Activated CD4-positive, alpha-beta T cell treated with anti-CD3 and anti-CD28 coated beads, Interleukin-2, amount 50 U/mL, for 24 hours (primary cell): ENCODE measurements around the gene RGCC.

ENCODE experiments used
- DNase-seq, 2 donors: peaks; one replicate each; pipeline ENCODE4 v3.0.0-alpha.2; 2020; ENCODE audit warnings: low read depth in 1 of 2, low spot score in 1 of 2

Gene RGCC

GRCh38 chr13:41453620-41454019, 3.7 kb upstream of the RGCC start:
- DNase-seq, result no peak

DNA sequence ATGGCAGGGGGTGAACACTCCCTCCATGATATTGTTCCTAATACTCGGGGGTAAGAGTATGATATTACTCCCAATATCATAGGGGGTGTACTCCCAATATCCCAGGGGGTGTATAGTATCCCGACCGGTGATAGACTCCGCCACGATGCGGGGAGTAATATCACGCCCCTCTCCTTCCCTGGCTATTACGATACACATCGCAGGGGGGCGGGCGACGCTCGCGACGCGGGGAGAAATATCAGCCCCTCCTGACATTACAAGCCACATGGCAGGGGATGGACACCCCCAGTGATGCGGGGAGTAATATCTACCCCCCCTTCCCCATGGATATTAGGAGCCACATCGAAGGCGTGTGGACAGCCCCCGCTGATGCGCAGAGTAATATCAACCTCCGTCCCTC, 3.2 kb upstream of the RGCC start:
- no peak for DNase-seq

- DNase-seq, result no peak
These were observed 1.5 kb upstream of the RGCC start for GRCh38 chr13:41455725-41456419.

DNA sequence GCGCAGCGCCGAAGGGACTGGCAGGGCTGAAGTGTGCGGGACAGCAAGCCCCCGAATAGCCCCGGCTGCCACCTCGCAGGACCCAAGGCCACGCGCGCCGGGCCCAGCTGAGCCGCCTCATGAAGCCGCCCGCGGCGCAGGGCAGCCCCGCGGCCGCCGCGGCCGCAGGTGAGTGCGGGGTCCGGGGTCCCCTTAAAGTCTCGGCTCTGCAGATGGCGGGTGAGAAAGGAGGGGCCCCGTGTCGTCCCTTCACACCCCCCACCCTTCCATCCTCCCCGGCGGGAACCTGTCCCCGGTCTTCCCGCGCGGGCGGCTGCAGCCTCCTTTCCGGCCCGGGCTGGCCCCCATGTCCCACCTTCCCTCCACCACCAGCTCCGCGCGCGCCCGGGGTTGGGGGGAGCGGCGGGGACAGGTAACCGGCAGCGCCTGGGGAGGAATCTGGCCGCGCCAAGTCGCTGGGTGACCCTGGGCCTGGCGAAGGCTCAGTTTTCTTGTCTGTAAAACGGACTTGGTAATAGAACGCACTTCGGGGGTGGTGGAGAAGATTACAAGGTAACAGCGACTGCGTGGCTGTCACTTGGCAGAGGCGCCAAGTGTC, 338 bp downstream of the RGCC start:
- peak; percentile 25 to 30 for DNase-seq

DNA sequence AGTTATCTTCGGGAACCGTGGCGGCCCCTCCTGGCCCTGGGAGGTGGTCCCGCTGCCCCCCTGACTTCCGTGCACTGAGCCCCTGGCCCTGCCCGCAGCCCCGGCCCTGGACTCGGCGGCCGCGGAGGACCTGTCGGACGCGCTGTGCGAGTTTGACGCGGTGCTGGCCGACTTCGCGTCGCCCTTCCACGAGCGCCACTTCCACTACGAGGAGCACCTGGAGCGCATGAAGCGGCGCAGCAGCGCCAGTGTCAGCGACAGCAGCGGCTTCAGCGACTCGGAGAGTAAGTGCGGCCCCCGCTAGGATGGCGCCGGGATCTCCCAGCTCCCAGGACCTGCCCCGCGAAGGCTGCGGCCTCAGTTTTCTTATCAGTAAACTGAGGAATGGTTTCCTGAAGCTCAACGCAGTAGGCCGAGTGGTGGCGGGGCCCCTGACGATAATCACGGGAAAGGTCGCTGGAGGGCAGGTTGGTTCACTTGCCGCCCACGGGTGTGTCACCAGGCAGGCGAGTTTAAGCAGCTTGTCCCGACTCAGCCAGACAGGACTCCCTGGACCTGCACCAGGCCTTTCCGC, 924 bp downstream of the RGCC start:
- peak; percentile 29 to 42 for DNase-seq

DNA sequence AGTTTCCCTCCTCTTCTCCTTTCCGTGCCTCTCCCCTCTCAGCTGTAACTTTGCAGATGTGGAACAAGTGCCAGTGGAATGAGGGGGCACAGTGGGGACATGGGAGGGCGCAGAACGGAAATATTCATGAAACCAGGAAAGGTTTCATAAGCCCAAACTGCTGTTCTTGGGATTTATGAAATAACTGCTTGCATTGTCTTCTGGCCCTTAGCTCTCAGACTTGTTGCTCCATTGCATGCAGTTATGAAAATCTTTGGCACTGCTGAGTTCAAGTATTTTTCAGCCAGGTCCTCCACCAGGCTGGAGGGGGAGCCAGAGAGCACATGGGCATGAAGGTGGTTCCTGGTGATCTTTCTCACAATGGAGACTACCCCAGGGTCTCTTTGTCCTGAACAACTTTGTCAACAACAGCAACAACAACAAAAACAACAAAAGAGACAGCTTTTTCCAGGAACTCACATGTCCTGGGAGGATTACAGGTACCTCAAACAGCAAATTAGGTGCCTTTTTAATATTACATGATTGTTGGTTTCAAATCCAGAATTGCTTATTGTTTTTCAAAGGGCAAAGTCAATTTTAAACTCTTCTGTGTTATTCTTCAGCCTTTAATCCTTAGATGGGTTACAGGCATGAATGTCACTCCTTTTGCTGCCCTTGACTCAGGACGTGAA, 1.5 kb downstream of the RGCC start:
- DNase-seq, result peak in 1 of 2 donors; percentile 58

DNA sequence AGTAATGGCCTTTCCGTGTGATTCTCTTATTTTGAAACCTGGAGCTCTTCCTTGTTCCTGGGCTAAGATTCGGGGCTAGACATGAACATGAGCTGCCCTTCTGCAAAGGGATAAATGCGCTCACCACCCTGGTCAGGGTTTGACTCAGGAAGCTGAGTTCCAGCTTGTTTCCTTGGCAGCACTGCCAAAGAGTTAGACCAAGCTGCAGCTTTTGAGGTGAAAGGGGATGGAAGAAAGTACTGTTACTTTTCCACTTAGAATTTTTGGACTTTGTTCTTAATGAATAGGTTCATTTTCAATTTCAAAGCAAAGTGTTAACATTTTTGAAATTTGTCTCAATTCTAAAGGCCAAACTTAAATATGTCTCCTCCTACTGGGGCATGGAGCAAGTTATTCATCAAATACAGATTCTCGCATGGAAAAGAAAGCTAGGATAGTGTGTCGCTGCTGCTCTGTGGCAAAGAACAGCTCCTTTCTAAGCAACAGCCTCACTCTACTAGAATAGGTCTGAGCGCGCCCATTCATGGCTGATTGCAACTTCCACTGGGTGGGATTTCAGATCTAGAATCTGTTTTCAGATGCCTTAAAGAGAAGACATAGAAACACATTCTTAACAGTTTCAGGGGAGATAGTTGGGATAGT, 2.2 kb downstream of the RGCC start:
- no peak for DNase-seq

DNA sequence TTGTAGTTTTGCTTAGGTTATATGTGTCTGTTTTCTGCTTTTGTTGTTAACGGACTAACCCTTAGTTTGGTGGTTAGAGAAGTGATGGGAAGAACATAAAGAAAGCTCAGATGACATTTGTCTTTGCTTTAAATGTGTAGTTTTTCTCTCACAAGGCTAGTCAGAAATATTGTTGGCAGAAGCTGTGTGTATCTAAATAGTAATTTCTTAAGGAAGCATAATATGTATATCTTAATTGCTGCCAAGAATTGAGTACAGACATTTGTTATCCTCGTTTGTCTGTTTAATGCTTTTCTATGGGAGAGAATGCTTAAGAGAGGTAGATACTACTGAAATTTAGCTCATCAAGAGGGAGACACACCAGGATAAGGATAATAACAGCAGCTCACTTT, 2.7 kb downstream of the RGCC start:
- no peak for DNase-seq

GRCh38 chr13:41460930-41461329, 3.6 kb downstream of the RGCC start:
- DNase-seq, result no peak

GRCh38 chr13:41461527-41462139, 4.3 kb downstream of the RGCC start:
- DNase-seq, result no peak

DNA sequence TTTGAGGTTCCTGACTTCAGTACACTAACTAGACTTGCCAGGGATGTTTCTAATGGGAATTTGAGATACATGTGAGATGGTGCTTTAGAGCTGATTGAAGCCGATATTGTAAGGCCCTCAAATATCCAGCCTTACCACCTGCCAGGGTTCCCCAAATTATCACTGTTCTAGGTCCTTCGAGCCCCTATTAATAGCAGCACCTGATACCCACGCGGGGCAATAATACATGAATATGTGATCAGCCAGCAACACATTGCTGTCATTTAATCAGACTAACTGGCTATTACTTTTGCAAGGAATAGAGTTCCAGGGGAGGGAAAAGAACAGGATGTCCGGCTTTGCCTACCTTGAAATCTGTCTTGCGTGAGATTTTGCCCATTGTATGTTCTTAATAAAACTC, 5.1 kb downstream of the RGCC start:
- DNase-seq, result no peak

DNA sequence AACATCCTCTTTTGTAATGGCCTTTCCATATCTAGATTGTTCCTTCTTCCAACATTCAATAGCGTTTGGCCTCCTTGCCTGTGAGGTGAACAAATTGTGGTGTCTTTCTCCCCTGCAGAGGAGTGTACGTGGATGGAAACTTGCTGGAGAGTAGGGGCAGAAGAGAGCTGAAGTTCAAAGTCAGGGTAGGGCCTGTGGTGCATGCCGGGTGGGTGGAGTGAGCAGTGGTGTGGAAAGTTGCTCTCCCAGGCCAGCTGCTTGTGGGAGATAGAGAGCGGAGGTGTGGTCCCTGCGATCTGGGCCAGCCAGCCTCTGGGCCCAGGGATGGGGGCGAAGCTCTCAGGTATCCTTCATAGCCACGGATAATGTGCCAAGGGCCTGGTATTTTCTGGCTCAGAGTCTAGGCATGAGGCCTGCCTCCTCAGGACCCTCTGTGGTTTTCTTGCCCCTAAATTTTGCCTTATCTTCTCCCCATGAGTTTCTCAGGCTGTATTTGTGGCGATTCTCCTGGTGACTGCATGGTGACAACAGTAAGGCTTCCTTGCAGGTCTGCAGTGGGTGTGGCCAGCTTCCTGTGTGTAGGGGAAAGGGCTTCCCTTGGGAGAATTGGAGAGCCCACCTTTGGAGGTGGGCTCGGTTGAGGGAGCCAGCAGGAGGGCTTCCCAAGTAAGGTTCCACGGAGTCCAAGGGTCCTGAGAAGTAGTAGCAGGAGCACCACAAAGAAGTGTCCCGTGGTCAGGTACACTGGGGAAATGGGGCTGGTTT, 6.7 kb downstream of the RGCC start:
- no peak for DNase-seq

GRCh38 chr13:41465241-41465847, 8.0 kb downstream of the RGCC start:
- DNase-seq, result peak; percentile 64 to 88

GRCh38 chr13:41465898-41466320, 8.6 kb downstream of the RGCC start:
- DNase-seq, result no peak

GRCh38 chr13:41467425-41467945, 10.1 kb downstream of the RGCC start:
- no peak for DNase-seq

GRCh38 chr13:41468631-41469030, 11.3 kb downstream of the RGCC start:
- DNase-seq, result no peak

DNA sequence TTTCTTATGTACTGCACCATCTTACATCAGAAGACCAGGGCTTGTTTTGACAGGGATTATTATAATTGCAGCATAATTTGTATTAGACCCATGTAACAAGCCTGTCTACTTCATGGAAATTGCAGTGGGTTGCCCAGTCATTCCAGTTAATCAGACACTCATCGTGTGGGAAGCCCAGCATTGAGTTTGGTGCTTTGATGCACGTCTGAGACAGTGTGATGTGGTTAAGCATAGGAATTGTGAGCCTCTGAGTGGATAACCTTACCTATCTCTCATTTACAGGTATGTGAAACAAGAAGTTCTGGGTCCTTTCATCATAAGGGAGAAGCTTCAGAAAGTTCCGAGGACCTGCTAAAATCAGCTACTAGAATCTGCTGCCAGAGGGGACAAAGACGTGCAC, 12.8 kb downstream of the RGCC start:
- peak in 1 of 2 donors; percentile 77 for DNase-seq

GRCh38 chr13:41471785-41472184, 14.4 kb downstream of the RGCC start:
- no peak for DNase-seq

- no peak for DNase-seq
These were observed 29.9 kb downstream of the RGCC start for GRCh38 chr13:41487222-41487621.

- DNase-seq, result no peak
These were observed 30.8 kb downstream of the RGCC start for GRCh38 chr13:41488124-41488523.
